Activated CD8-positive, alpha-beta T cell treated with anti-CD3 and anti-CD28 coated beads, Interleukin-2, amount 10 ng/mL, durations not matched to agents 7 days and 5 days (primary cell): ENCODE data around the gene FRRS1L. TPM values are rescaled to one million over a fixed set of nuclear protein-coding genes. Genes with fewer than 3 reads are reported as not detected.

Experiments used
- ATAC-seq: fragments of 150-1000 bp; cut with Tn5 transposase; one replicate; pipeline ENCODE4 v1.10.0; 2021; ENCODE audit warnings: moderate library complexity
- CTCF ChIA-PET: fragments of 350-600 bp; sonication (Branson Sonifier 250); formaldehyde crosslinking; loops from one replicate; lab custom pipeline; 2021; ENCODE audit warnings: antibody characterized with exemption; lab: Charles Lee
- POLR2A ChIA-PET: fragments of 350-600 bp; sonication (Branson Sonifier 250); formaldehyde crosslinking; loops from one replicate; lab custom pipeline; 2021; ENCODE audit warnings: antibody characterized with exemption; lab: Charles Lee
- DNase-seq: peaks from one replicate; pipeline ENCODE4 v3.0.0-alpha.2; 2020
- H3K27ac Mint-ChIP-seq: one replicate; pipeline ENCODE4 v1.8.0; 2021; ENCODE audit warnings: mild to moderate bottlenecking, mixed read lengths
- H3K27me3 Mint-ChIP-seq: one replicate; pipeline ENCODE4 v1.8.0; 2021; ENCODE audit warnings: low read depth, mixed read lengths
- H3K36me3 Mint-ChIP-seq: one replicate; pipeline ENCODE4 v1.8.0; 2021; ENCODE audit warnings: low read depth, mixed read lengths
- H3K4me1 Mint-ChIP-seq: one replicate; pipeline ENCODE4 v1.8.0; 2021; ENCODE audit warnings: low read depth, mixed read lengths
- H3K4me3 Mint-ChIP-seq: one replicate; pipeline ENCODE4 v1.8.0; 2021; ENCODE audit warnings: mild to moderate bottlenecking, mixed read lengths
- H3K9me3 Mint-ChIP-seq: one replicate; pipeline ENCODE4 v1.8.0; 2022; ENCODE audit warnings: mixed read lengths; ENCODE audit not compliant: insufficient read depth
- total RNA-seq, 2 experiments: library from RNA; stranded (reverse); gene quantifications; one replicate each; pipeline ENCODE4 v1.2.3, GENCODE V29; 2021

The FRRS1L gene, protein sequence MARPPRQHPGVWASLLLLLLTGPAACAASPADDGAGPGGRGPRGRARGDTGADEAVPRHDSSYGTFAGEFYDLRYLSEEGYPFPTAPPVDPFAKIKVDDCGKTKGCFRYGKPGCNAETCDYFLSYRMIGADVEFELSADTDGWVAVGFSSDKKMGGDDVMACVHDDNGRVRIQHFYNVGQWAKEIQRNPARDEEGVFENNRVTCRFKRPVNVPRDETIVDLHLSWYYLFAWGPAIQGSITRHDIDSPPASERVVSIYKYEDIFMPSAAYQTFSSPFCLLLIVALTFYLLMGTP
- not detected for total RNA-seq

DNA sequence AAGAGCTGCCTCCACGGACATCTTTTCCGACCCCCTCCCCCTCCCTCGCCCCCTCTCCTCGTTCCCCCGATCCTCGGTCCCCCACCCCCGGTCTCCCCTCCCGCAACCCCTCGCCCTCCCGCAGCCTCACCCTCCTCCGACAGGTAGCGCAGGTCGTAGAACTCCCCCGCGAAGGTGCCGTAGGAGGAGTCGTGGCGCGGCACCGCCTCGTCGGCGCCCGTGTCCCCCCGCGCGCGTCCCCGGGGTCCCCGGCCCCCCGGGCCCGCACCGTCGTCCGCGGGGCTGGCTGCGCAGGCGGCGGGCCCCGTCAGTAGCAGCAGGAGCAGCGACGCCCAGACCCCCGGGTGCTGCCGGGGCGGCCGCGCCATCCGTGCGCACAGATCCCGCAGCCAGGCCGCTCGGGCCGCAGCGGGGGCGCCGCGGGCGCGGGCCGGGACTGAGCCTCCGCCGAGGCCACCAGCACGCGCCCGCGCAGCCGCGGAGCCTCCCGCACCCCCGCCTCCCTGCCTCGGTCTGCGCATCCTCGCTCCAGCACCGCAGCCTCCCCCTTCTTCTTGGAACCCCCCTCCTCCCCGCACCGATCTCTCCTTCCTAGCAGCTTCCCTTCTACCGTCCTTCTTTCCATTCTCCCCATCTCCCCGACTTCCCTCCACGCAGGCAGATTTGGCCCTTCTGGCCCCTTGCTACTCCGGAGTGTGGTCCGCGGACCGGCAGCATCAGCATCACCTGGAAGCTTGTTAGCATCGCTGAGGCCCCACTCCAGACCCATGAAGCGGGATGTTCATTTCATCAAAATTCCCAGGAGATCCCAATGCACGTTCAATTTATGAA lies at the start of gene FRRS1L:
Gene FRRS1L (minus strand): TSS at position 479 of the 831 bp plus-strand sequence. CDS start 111 bp downstream, at position 368.
- Mint-ChIP-seq H3K4me1 (peaks cover 11% of the 10 kb centered on the region), H3K27ac (no peak within 1 kb of the TSS), H3K4me3 (no peak within 1 kb of the TSS), H3K9me3 (peaks cover 9% of the 10 kb centered on the region), H3K27me3 (peaks cover 64% of the 10 kb centered on the region), H3K36me3 (peaks cover 6% of the 10 kb centered on the region)
- ChIA-PET CTCF (no interaction called here), POLR2A (no interaction called here)
- ATAC-seq (peak; percentile 47), DNase-seq (no peak)

DNA sequence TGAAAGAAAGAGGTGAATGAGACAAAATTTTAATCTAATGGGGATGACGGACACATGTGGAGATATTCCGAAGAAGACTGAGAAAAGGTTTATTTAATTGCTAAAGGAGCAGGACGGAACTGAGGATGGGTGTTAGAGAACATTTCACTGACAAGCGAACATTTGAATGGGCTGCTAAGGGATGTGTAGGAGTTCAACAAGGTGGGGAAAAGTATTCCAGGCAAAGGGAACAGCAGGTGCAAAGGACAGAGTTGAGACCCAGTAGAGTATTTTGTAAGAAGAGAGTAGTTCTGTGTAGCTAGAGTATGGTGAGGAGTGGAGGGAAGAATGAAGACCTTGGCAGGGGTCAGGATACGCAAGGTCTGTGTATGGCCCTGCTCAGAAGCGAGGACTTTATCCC lies 47.4 kb upstream of the FRRS1L start:
- ATAC-seq: no peak
- ChIA-PET CTCF (no interaction called here), POLR2A (no interaction called here)
- no peak for DNase-seq
- Mint-ChIP-seq H3K27me3 (peaks cover 24% of the 10 kb centered on the region), H3K9me3 (no peaks in the 10 kb centered on the region), H3K36me3 (no peaks in the 10 kb centered on the region), H3K27ac (no peak overlapping the region), H3K4me1 (no peaks in the 10 kb centered on the region), H3K4me3 (no peak overlapping the region)

DNA sequence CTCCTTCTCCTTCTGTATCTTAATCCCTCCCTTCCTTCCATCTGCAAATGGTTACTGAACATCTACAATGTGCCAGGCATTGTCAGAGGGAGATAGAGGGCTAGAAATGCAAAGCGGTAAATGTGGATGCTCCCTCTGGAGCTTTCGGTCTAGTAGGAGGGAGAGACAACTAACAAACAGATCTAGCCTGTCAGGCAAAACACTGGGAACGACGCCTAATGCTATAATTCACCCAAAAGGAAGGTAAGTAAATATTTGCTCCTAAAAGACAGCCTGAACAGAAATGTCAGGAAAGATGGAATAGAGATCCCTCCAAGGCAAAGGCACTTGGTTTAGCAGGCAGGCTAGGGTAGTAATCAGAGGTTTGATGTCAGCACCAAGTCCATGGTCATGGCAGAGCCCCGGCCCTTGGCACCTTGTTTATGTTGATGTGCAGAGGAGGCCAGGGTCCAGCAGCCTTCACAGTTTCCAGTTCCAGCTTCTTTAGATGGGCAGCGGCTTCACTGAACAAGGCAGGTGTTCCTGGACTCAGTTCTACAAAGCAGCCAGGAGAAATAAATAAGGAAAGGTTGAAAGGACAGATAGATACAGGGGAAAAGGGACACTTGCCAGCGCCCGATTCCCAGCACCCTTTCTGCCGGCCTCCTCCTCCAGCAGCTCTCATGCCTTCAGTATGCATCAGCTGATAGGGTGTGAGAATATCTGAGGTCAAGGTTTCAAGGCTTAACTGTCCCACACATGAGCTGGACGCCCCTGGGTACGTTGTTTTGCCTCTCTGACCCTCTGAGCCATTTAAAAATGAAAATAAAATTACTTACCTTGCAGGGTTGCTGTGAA lies 46.5 kb upstream of the FRRS1L start:
- no peak overlapping the region for H3K4me3 Mint-ChIP-seq
- ATAC-seq (no peak), DNase-seq (no peak)
- peaks cover 21% of the 10 kb centered on the region for H3K27me3 Mint-ChIP-seq
- no peaks in the 10 kb centered on the region for H3K36me3 Mint-ChIP-seq
- H3K27ac Mint-ChIP-seq: no peak overlapping the region
- POLR2A ChIA-PET: no interaction called here
- CTCF ChIA-PET: no interaction called here
- no peaks in the 10 kb centered on the region for H3K9me3 Mint-ChIP-seq
- H3K4me1 Mint-ChIP-seq: no peaks in the 10 kb centered on the region

DNA sequence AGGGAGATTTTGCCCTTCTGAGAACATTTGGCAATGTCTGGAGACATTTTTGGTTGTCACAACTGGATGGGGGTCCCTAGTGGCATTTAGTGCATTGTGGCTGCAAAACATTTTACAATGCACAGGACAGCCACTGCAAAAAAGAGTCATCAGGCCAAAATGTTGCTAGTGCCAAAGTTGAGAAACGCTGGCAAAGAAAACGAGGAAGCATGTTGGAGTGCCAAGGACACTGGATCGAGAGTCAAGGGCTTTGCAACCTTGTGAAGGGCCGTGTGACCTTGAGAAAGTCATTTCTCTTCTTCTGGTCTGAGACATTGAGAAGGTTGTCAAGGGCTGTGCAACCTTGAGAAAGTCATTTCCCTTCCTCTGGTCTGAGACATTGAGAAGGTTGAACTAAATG lies 45.7 kb upstream of the FRRS1L start:
- DNase-seq: no peak
- CTCF ChIA-PET: no interaction called here
- POLR2A ChIA-PET: no interaction called here

DNA sequence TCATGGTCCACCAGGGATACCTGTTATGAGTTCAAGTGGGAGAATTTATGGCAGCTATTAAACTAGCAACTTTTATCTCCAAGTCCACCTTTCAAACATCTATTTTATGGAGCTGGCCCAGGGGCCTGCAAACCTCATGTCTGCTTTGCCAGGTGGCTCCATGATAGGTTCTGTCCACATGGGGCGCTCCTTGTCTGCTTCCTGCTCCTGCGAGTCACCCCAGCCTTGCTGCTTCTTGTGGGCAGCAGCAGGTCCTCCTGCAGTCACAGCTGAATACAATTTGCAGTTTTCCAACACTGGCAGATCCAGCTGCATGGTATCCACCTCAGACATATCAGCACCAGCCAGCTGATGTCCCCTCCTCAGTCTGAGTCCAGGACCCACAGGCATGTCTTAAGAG lies 39.6 kb upstream of the FRRS1L start:
- no peak overlapping the region for H3K27ac Mint-ChIP-seq
- ATAC-seq: no peak
- H3K4me1 Mint-ChIP-seq: peaks cover 4% of the 10 kb centered on the region
- no peak overlapping the region for H3K4me3 Mint-ChIP-seq
- ChIA-PET CTCF (interaction anchor here (0.7 to 1.7 kb wide), 2 partner anchors 11 to 13 kb away, joined by 3 to 4 read pairs; no protein-coding TSS in a partner anchor), POLR2A (no interaction called here)
- H3K27me3 Mint-ChIP-seq: peaks cover 19% of the 10 kb centered on the region
- no peak for DNase-seq
- H3K36me3 Mint-ChIP-seq: no peaks in the 10 kb centered on the region
- no peaks in the 10 kb centered on the region for H3K9me3 Mint-ChIP-seq

More for the DNA sequence above, 45.7 kb upstream of the FRRS1L start:
- Mint-ChIP-seq H3K36me3 (no peaks in the 10 kb centered on the region), H3K27me3 (peaks cover 20% of the 10 kb centered on the region), H3K4me1 (no peaks in the 10 kb centered on the region), H3K27ac (no peak overlapping the region), H3K9me3 (no peaks in the 10 kb centered on the region), H3K4me3 (no peak overlapping the region)
- no peak for ATAC-seq

DNA sequence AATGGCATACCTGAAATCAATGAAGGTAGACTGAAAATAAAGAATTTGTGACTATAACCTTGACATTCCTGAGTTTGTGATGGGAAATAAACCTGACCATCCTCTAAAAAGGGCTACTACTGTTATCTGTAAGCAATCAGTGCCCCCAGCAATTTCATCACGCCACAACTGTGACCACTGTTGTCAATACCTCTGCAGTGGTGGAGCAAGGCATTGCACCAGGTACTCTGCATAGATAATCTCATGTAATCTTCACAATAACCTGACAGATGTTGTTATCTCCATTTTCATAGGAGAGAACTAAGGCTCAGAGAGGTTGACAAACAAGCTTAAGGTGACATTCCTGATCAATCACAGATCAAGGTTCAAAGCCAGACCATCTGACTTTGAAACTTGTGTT lies 38.5 kb upstream of the FRRS1L start:
- no peak overlapping the region for H3K4me3 Mint-ChIP-seq
- no peaks in the 10 kb centered on the region for H3K9me3 Mint-ChIP-seq
- no peak overlapping the region for H3K27ac Mint-ChIP-seq
- H3K36me3 Mint-ChIP-seq: no peaks in the 10 kb centered on the region
- H3K27me3 Mint-ChIP-seq: peaks cover 19% of the 10 kb centered on the region
- CTCF ChIA-PET: interaction anchor here (1.7 kb wide), 1 partner anchor 12 kb away, joined by 4 read pairs; no protein-coding TSS in a partner anchor
- POLR2A ChIA-PET: no interaction called here
- ATAC-seq (no peak), DNase-seq (no peak)
- peaks cover 4% of the 10 kb centered on the region for H3K4me1 Mint-ChIP-seq

DNA sequence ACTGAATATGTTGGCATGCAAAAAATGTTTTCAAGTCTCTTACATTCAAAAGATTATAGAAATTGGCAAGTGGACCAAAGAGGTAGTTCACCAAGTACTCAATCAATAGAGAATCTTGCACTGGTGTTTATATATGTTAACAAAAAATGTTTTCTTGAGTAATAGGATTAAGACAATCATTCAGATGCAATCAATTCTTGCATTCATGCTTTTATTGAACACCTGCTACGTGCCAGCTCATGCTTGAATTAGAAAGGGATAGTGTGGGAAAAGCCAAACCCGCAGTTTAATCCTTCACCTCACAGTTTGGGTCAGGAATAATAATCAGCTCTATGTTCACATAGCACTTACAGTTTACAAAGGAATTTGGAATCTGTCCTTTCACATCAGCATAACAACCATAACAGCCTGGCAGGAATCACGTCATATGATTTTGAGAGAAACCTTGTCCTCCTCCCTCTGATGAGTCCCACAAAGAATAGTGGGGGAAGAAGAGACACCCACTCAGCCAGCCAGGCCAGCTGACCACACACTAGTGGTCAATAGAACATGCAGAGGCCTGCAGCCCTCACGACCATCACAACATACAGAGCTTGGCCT lies 36.8 kb upstream of the FRRS1L start:
- ATAC-seq (no peak), DNase-seq (no peak)
- ChIA-PET CTCF (no interaction called here), POLR2A (no interaction called here)
- Mint-ChIP-seq H3K36me3 (no peaks in the 10 kb centered on the region), H3K27me3 (peaks cover 20% of the 10 kb centered on the region), H3K4me3 (no peak overlapping the region), H3K4me1 (peaks cover 4% of the 10 kb centered on the region), H3K27ac (no peak overlapping the region), H3K9me3 (no peaks in the 10 kb centered on the region)

DNA sequence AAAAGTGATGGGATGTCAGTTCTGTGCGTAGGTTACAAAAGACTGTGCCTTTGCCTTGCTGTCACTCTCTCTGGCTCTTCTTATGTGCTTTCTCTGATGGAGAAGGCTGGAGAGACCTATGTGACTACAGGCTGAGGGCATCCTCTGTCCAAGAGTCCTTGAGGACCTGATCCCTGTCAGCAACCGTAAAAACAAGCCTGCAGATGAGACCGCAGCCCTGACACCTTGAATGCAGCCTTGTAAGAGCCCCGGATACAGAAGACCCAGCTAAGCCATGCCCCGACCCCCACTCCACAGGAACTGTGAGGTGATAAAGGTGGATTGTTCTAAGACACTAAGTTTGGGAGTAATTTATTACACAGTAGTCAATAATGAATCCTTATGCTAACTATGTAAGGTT lies 32.6 kb upstream of the FRRS1L start:
- H3K36me3 Mint-ChIP-seq: no peaks in the 10 kb centered on the region
- CTCF ChIA-PET: interaction anchor here (0.8 to 1.7 kb wide), 2 partner anchors 19 to 245 kb away, joined by 3 to 6 read pairs; no protein-coding TSS in a partner anchor
- POLR2A ChIA-PET: no interaction called here
- H3K27me3 Mint-ChIP-seq: peaks cover 15% of the 10 kb centered on the region
- ATAC-seq (no peak), DNase-seq (no peak)
- no peak overlapping the region for H3K4me3 Mint-ChIP-seq
- H3K4me1 Mint-ChIP-seq: peaks cover 4% of the 10 kb centered on the region
- H3K27ac Mint-ChIP-seq: no peak overlapping the region
- no peaks in the 10 kb centered on the region for H3K9me3 Mint-ChIP-seq

DNA sequence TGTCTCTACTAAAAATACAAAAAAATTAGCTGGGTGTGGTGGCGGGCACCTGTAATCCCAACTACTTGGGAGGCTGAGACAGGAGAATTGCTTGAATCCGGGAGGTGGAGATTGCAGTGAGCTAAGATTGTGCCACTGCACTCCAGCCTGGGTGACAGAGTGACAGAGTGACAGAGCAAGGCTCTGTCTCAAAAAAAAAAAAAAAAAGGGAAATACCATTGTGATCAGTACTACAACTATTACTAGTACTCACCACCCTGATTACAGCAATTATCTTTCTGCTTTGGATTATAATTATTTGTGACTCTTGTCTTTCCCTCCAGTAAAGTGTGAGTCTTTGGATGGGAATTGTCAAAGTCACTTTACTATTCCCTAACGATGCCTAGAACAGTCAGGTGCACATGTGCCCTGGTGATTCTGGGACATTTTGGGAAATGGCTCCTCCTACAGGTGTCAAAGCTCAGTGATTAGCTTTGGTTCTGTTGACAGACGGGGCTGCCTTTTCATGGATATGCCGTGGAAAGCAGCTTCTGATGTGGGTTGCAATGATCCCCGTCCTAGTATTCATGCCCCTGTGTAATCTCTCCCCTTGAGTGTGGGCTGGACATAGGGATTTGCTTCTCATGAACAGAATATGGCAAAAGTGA lies 31.8 kb upstream of the FRRS1L start:
- H3K36me3 Mint-ChIP-seq: no peaks in the 10 kb centered on the region
- H3K9me3 Mint-ChIP-seq: no peaks in the 10 kb centered on the region
- DNase-seq (no peak), ATAC-seq (no peak)
- no peak overlapping the region for H3K27ac Mint-ChIP-seq
- peaks cover 16% of the 10 kb centered on the region for H3K27me3 Mint-ChIP-seq
- no peak overlapping the region for H3K4me3 Mint-ChIP-seq
- ChIA-PET CTCF (interaction anchor here (0.8 to 1.7 kb wide), 3 partner anchors 18 to 245 kb away, joined by 3 to 6 read pairs (median 3); no protein-coding TSS in a partner anchor), POLR2A (no interaction called here)
- H3K4me1 Mint-ChIP-seq: peaks cover 4% of the 10 kb centered on the region

DNA sequence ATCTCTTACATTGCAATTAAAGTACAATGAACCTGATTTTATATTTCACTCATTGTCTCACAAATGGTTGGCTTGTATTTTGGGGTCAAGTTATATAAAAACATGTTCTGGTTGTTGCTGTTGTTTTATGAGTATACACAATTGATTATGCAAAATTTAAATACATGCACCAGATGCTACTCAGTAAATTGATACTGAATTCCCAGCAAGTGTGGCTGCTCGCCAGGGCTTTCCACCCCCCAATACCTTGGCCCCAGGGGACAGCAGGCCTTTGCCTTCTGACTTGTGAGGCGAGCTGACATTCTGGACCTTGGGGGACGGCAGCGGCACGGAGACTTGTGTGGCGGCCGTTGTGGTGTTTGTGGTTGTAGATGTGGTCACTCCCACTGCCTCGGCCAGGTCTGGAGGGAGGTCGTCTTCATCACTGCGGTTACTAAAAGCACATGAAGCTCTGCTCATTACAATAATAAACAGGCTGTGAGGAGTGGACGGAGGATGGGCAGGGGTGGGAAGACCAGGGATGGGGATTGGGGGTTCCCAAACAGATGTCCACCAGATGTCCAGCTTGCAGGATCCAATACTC lies 27.0 kb upstream of the FRRS1L start:
- Mint-ChIP-seq H3K36me3 (no peaks in the 10 kb centered on the region), H3K4me3 (no peak overlapping the region), H3K27me3 (peaks cover 11% of the 10 kb centered on the region), H3K9me3 (no peaks in the 10 kb centered on the region), H3K27ac (no peak overlapping the region), H3K4me1 (peaks cover 7% of the 10 kb centered on the region)
- CTCF ChIA-PET: interaction anchor here (1.4 kb wide), 1 partner anchor 12 kb away, joined by 4 read pairs; no protein-coding TSS in a partner anchor
- DNase-seq (no peak), ATAC-seq (no peak)
- POLR2A ChIA-PET: no interaction called here
